ENCODE measurements around the gene LRRC3B.

DNA sequence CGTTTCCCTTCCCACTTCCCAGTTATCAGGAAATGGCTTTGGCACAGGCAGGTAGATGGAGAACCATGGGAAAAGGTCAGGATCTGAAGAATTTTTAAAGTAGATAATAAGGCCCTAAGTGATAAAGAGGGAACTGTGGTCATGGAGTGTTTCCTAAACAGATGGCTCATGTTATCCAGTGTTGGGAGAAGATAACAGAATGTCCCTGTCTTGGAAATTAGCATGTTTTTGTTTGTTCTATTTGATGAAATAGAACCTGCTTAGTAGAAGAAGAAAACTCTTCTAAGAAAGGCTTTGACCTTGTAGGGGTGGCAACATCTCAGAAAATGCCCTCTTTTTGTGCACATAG, 8.8 kb downstream of the LRRC3B start:
- TF ChIP-seq ZNF837 (tag by site-specific recombination; IDR thresholded peaks at IDR 0.05) (no peak), SCRT2 (tag by site-specific recombination; IDR thresholded peaks at IDR 0.05) (no peak), ZNF785 (tag by site-specific recombination; IDR thresholded peaks at IDR 0.05) (no peak), OSR2 (tag by site-specific recombination; IDR thresholded peaks at IDR 0.05) (no peak), ZNF324 (tag by site-specific recombination; IDR thresholded peaks at IDR 0.05) (no peak), ZNF266 (tag by site-specific recombination; IDR thresholded peaks at IDR 0.05; ENCODE audit: low read depth) (no peak)
- TF ChIP-seq, protein P1, sequence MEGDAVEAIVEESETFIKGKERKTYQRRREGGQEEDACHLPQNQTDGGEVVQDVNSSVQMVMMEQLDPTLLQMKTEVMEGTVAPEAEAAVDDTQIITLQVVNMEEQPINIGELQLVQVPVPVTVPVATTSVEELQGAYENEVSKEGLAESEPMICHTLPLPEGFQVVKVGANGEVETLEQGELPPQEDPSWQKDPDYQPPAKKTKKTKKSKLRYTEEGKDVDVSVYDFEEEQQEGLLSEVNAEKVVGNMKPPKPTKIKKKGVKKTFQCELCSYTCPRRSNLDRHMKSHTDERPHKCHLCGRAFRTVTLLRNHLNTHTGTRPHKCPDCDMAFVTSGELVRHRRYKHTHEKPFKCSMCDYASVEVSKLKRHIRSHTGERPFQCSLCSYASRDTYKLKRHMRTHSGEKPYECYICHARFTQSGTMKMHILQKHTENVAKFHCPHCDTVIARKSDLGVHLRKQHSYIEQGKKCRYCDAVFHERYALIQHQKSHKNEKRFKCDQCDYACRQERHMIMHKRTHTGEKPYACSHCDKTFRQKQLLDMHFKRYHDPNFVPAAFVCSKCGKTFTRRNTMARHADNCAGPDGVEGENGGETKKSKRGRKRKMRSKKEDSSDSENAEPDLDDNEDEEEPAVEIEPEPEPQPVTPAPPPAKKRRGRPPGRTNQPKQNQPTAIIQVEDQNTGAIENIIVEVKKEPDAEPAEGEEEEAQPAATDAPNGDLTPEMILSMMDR (tag by site-specific recombination; IDR thresholded peaks at IDR 0.05): no peak
- TF ChIP-seq, protein P2, sequence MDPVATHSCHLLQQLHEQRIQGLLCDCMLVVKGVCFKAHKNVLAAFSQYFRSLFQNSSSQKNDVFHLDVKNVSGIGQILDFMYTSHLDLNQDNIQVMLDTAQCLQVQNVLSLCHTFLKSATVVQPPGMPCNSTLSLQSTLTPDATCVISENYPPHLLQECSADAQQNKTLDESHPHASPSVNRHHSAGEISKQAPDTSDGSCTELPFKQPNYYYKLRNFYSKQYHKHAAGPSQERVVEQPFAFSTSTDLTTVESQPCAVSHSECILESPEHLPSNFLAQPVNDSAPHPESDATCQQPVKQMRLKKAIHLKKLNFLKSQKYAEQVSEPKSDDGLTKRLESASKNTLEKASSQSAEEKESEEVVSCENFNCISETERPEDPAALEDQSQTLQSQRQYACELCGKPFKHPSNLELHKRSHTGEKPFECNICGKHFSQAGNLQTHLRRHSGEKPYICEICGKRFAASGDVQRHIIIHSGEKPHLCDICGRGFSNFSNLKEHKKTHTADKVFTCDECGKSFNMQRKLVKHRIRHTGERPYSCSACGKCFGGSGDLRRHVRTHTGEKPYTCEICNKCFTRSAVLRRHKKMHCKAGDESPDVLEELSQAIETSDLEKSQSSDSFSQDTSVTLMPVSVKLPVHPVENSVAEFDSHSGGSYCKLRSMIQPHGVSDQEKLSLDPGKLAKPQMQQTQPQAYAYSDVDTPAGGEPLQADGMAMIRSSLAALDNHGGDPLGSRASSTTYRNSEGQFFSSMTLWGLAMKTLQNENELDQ (tag by site-specific recombination; IDR thresholded peaks at IDR 0.05; ENCODE audit: low read depth): no peak
- TF ChIP-seq, protein P3, sequence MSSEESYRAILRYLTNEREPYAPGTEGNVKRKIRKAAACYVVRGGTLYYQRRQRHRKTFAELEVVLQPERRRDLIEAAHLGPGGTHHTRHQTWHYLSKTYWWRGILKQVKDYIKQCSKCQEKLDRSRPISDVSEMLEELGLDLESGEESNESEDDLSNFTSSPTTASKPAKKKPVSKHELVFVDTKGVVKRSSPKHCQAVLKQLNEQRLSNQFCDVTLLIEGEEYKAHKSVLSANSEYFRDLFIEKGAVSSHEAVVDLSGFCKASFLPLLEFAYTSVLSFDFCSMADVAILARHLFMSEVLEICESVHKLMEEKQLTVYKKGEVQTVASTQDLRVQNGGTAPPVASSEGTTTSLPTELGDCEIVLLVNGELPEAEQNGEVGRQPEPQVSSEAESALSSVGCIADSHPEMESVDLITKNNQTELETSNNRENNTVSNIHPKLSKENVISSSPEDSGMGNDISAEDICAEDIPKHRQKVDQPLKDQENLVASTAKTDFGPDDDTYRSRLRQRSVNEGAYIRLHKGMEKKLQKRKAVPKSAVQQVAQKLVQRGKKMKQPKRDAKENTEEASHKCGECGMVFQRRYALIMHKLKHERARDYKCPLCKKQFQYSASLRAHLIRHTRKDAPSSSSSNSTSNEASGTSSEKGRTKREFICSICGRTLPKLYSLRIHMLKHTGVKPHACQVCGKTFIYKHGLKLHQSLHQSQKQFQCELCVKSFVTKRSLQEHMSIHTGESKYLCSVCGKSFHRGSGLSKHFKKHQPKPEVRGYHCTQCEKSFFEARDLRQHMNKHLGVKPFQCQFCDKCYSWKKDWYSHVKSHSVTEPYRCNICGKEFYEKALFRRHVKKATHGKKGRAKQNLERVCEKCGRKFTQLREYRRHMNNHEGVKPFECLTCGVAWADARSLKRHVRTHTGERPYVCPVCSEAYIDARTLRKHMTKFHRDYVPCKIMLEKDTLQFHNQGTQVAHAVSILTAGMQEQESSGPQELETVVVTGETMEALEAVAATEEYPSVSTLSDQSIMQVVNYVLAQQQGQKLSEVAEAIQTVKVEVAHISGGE (tag by site-specific recombination; conservative IDR thresholded peaks at IDR 0.05; ENCODE audit: low read depth): no peak
- TF ChIP-seq, protein P4, sequence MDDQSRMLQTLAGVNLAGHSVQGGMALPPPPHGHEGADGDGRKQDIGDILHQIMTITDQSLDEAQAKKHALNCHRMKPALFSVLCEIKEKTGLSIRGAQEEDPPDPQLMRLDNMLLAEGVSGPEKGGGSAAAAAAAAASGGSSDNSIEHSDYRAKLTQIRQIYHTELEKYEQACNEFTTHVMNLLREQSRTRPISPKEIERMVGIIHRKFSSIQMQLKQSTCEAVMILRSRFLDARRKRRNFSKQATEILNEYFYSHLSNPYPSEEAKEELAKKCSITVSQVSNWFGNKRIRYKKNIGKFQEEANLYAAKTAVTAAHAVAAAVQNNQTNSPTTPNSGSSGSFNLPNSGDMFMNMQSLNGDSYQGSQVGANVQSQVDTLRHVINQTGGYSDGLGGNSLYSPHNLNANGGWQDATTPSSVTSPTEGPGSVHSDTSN (CRISPR knock-in tag; IDR thresholded peaks at IDR 0.05): no peak

Data from HEK293 (cell line).